ENCODE data around the gene SPATA3. TPM values are rescaled to one million over a fixed set of nuclear protein-coding genes. Genes with fewer than 3 reads are reported as not detected.

The SPATA3 gene
- total and polyA plus RNA-seq, 2 experiments from 2014 or later, result not detected

- H3K27me3 ChIP-seq (ENCODE audit: insufficient read depth), result no peaks in the 10 kb centered on the region
- H4K20me1 ChIP-seq (replicated peaks; ENCODE audit: insufficient read depth), result no peaks in the 10 kb centered on the region
- no peaks in the 10 kb centered on the region for H3K9me2 ChIP-seq (ENCODE audit: insufficient read depth)
- TF ChIP-seq STAT1 (IDR thresholded peaks at IDR 0.05; ENCODE audit: unreplicated experiment), result no peak
- no peak for TF ChIP-seq ZNF114 (CRISPR knock-in tag; IDR thresholded peaks at IDR 0.05)
- no peak overlapping the region for H3K4me2 ChIP-seq
- DNase-seq (ENCODE audit: low spot score) (no peak), ATAC-seq (no peak)
- H3K36me3 ChIP-seq (ENCODE audit: insufficient read depth), result no peaks in the 10 kb centered on the region
- H3K4me1 ChIP-seq (ENCODE audit: insufficient read depth), result peaks cover 5% of the 10 kb centered on the region
- Mint-ChIP-seq H3K4me1 (peaks cover 31% of the 10 kb centered on the region), H3K4me3 (no peak overlapping the region), H3K27ac (no peak overlapping the region), H3K9me3 (no peaks in the 10 kb centered on the region; the same call in 2 of the 3 replicates), H3K36me3 (ENCODE audit: low read depth) (no peaks in the 10 kb centered on the region), H3K27me3 (ENCODE audit: insufficient read depth, low read depth, poor library complexity) (peaks cover 15% of the 10 kb centered on the region)
- no peaks in the 10 kb centered on the region for H3F3A ChIP-seq (replicated peaks; ENCODE audit: low read depth)
- H3K79me2 ChIP-seq (replicated peaks; ENCODE audit: insufficient read depth), result no peaks in the 10 kb centered on the region
- H3K4me3 ChIP-seq, result no peak overlapping the region
- H3K27ac ChIP-seq (ENCODE audit: low read depth), result no peak overlapping the region
- H2AFZ ChIP-seq, result no peak overlapping the region
Observed at GRCh38 chr2:230982126-230982525, 13.8 kb upstream of the SPATA3 start.

- no peak overlapping the region for H3K4me3 Mint-ChIP-seq
- peaks cover 16% of the 10 kb centered on the region for H3K27me3 Mint-ChIP-seq (ENCODE audit: insufficient read depth, low read depth, poor library complexity)
- H4K20me1 ChIP-seq (replicated peaks; ENCODE audit: insufficient read depth), result no peaks in the 10 kb centered on the region
- H3F3A ChIP-seq (replicated peaks; ENCODE audit: low read depth), result 0 out of 2 replicates have a peak, but pooled peaks cover under 1% of the 10 kb centered on the region
- no peaks in the 10 kb centered on the region for H3K36me3 ChIP-seq (ENCODE audit: insufficient read depth)
- no peak overlapping the region for H2AFZ ChIP-seq
- ATAC-seq (no peak), DNase-seq (ENCODE audit: low spot score) (no peak)
- no peaks in the 10 kb centered on the region; the same call in 2 of the 3 replicates for H3K9me3 Mint-ChIP-seq
- H3K9me2 ChIP-seq (ENCODE audit: insufficient read depth), result no peaks in the 10 kb centered on the region
- H3K27ac ChIP-seq (ENCODE audit: low read depth), result no peak overlapping the region
- peaks cover 5% of the 10 kb centered on the region for H3K4me1 ChIP-seq (ENCODE audit: insufficient read depth)
- H3K36me3 Mint-ChIP-seq (ENCODE audit: low read depth), result no peaks in the 10 kb centered on the region
- no peaks in the 10 kb centered on the region for H3K79me2 ChIP-seq (replicated peaks; ENCODE audit: insufficient read depth)
- peaks cover 31% of the 10 kb centered on the region for H3K4me1 Mint-ChIP-seq
- no peaks in the 10 kb centered on the region for H3K27me3 ChIP-seq (ENCODE audit: insufficient read depth)
- H3K4me3 ChIP-seq, result no peak overlapping the region
- no peak overlapping the region for H3K4me2 ChIP-seq
- H3K27ac Mint-ChIP-seq, result no peak overlapping the region
- TF ChIP-seq NANOG (IDR thresholded peaks at IDR 0.05; ENCODE audit: borderline replicate concordance) (no peak), STAT1 (IDR thresholded peaks at IDR 0.05; ENCODE audit: unreplicated experiment) (no peak), CREB1 (CRISPR knock-in tag; IDR thresholded peaks at IDR 0.05; ENCODE audit: low read depth) (no peak), ETS1 (IDR thresholded peaks at IDR 0.05) (no peak), EZH2phosphoT487 (IDR thresholded peaks at IDR 0.05; ENCODE audit: unreplicated experiment) (no peak), ZNF331 (CRISPR knock-in tag; IDR thresholded peaks at IDR 0.05; ENCODE audit: low read depth) (no peak), EZH2 (IDR thresholded peaks at IDR 0.05; ENCODE audit: low read depth, unreplicated experiment) (no peak), JUNB (IDR thresholded peaks at IDR 0.05; ENCODE audit: unreplicated experiment) (no peak), REST (IDR thresholded peaks at IDR 0.05; ENCODE audit: unreplicated experiment) (no peak), ZNF114 (CRISPR knock-in tag; IDR thresholded peaks at IDR 0.05) (no peak), CTCF (conservative IDR thresholded peaks at IDR 0.05; ENCODE audit: low read depth in 2 of 2) (no peak), POLR2AphosphoS5 (IDR thresholded peaks at IDR 0.05; ENCODE audit: low read depth) (no peak)
Observed at GRCh38 chr2:230982528-230982927, 13.4 kb upstream of the SPATA3 start.
